H1 (cell line): Measurements from ENCODE around the gene KCNJ5. TPM values are rescaled to one million over a fixed set of nuclear protein-coding genes. Genes with fewer than 3 reads are reported as not detected.

Source experiments
- CTCF ChIA-PET: fragments of 300-600 bp; sonication (Branson Sonifier 250); formaldehyde crosslinking; loops from one replicate; lab custom pipeline; 2021; ENCODE audit not compliant: partially characterized antibody; lab: Charles Lee
- POLR2A ChIA-PET: fragments of 300-600 bp; sonication (Branson Sonifier 250); formaldehyde crosslinking; loops from one replicate; lab custom pipeline; 2021; ENCODE audit warnings: inconsistent platforms; ENCODE audit not compliant: partially characterized antibody; lab: Charles Lee
- DNase-seq, 2 experiments: peaks; one replicate each; pipeline versions ENCODE4 v3.0.0 to v3.0.0-alpha.2; 2010 to 2022; ENCODE audit warnings: low spot score in 2 of 2, low read depth in 1 of 2, mixed read lengths in 1 of 2
- FAIRE-seq: peaks from 2 replicates; lab custom pipeline; 2011; peaks lifted over from hg19 to GRCh38; lab: Jason Lieb, UNC
- H2AFZ ChIP-seq: 2 replicates; pipeline ENCODE4 v1.8.1; 2012; ENCODE audit warnings: low read length, inconsistent platforms
- H2AK5ac ChIP-seq: 2 replicates; pipeline ENCODE4 v1.6.1; 2013; ENCODE audit warnings: low read depth, low read length
- H2BK120ac ChIP-seq: replicated peaks from 2 replicates; pipeline ENCODE3; 2013; ENCODE audit warnings: low read depth, low read length, inconsistent platforms
- H2BK12ac ChIP-seq: 2 replicates; pipeline ENCODE4 v1.6.1; 2013; ENCODE audit warnings: low read depth, low read length
- H2BK15ac ChIP-seq: 2 replicates; pipeline ENCODE4 v1.6.1; 2013; ENCODE audit warnings: low read length
- H2BK20ac ChIP-seq: 2 replicates; pipeline ENCODE4 v1.6.1; 2013; ENCODE audit warnings: low read length
- H2BK5ac ChIP-seq: 2 replicates; pipeline ENCODE4 v1.6.1; 2013; ENCODE audit warnings: low read depth, low read length
- H3K14ac ChIP-seq: 2 replicates; pipeline ENCODE4 v1.6.1; 2013; ENCODE audit warnings: inconsistent platforms; ENCODE audit not compliant: insufficient read length
- H3K18ac ChIP-seq: 2 replicates; pipeline ENCODE4 v1.6.1; 2013; ENCODE audit warnings: low read length; ENCODE audit errors: extremely low read depth
- H3K23ac ChIP-seq: 2 replicates; pipeline ENCODE4 v1.6.1; 2013; ENCODE audit warnings: inconsistent platforms; ENCODE audit not compliant: insufficient read length
- H3K23me2 ChIP-seq: 2 replicates; pipeline ENCODE4 v1.6.1; 2013; ENCODE audit warnings: low read depth, low read length
- H3K27ac ChIP-seq: 2 replicates; pipeline ENCODE4 v1.6.1; 2011; ENCODE audit warnings: low read depth, low read length, inconsistent platforms
- H3K27me3 ChIP-seq, 4 experiments: replicated peaks in 1 of 4; 1 replicate in 1 of 4; 2 replicates in 3 of 4; pipeline versions ENCODE4 v1.6.1 to v1.8.1; 2011 to 2013; ENCODE audit warnings: low read length in 3 of 4, mild to moderate bottlenecking in 3 of 4, inconsistent platforms in 2 of 4, mixed read lengths in 2 of 4, moderate library complexity in 1 of 4; ENCODE audit not compliant: control insufficient read depth in 3 of 4, insufficient read depth in 3 of 4; ENCODE audit errors: extremely low read depth in 1 of 4
- H3K36me3 ChIP-seq, 4 experiments: 2 replicates each; pipeline versions ENCODE4 v1.6.1 to v1.8.1; 2011 to 2013; ENCODE audit warnings: mild to moderate bottlenecking in 4 of 4, low read length in 3 of 4, moderate library complexity in 2 of 4, control low read depth in 1 of 4, inconsistent platforms in 1 of 4; ENCODE audit not compliant: insufficient read depth in 4 of 4, control insufficient read depth in 2 of 4
- H3K4ac ChIP-seq: replicated peaks from 2 replicates; pipeline ENCODE3; 2013; ENCODE audit warnings: low read length, low read depth, mixed read lengths, inconsistent platforms; ENCODE audit not compliant: insufficient read length
- H3K4me1 ChIP-seq, 4 experiments: replicated peaks in 1 of 4; 1 replicate in 1 of 4; 2 replicates in 3 of 4; pipeline versions ENCODE4 v1.6.1 to v1.8.1; 2011 to 2013; ENCODE audit warnings: low read length in 3 of 4, inconsistent platforms in 2 of 4, mixed read lengths in 1 of 4; ENCODE audit not compliant: insufficient read depth in 4 of 4, control insufficient read depth in 3 of 4
- H3K4me2 ChIP-seq, 2 experiments: 2 replicates each; pipeline versions ENCODE4 v1.6.1 to v1.8.1; 2011 to 2013; ENCODE audit warnings: low read depth in 2 of 2, low read length in 2 of 2, control low read depth in 1 of 2, inconsistent platforms in 1 of 2, mild to moderate bottlenecking in 1 of 2; ENCODE audit not compliant: insufficient read depth in 1 of 2
- H3K4me3 ChIP-seq, 4 experiments: fragments of 200-600, 300-600 bp in 1 of 4; sonication (generic), shearing (Covaris generic), sonication (Bioruptor Twin) in 1 of 4; 2 replicates each; pipeline versions ENCODE4 v1.5.1 to v1.8.1; 2011 to 2016; ENCODE audit warnings: low read length in 4 of 4, low read depth in 3 of 4, control low read depth in 2 of 4, inconsistent platforms in 2 of 4, mild to moderate bottlenecking in 2 of 4, mixed read lengths in 1 of 4, moderate library complexity in 1 of 4; ENCODE audit not compliant: insufficient read depth in 2 of 4; ENCODE audit errors: extremely low read depth in 1 of 4
- H3K56ac ChIP-seq: replicated peaks from 2 replicates; pipeline ENCODE3; 2013; ENCODE audit warnings: low read depth, mild to moderate bottlenecking, mixed read lengths, low read length, inconsistent platforms; ENCODE audit not compliant: insufficient read length
- H3K79me1 ChIP-seq: 2 replicates; pipeline ENCODE4 v1.6.1; 2013; ENCODE audit warnings: low read depth, low read length, control low read depth
- H3K79me2 ChIP-seq, 2 experiments: 2 replicates each; pipeline versions ENCODE4 v1.6.1 to v1.8.1; 2012 to 2013; ENCODE audit warnings: low read length in 2 of 2, mild to moderate bottlenecking in 2 of 2, inconsistent platforms in 1 of 2; ENCODE audit not compliant: insufficient read depth in 2 of 2, control insufficient read depth in 1 of 2
- H3K9ac ChIP-seq, 4 experiments: replicated peaks in 1 of 4; 1 replicate in 1 of 4; 2 replicates in 3 of 4; pipeline versions ENCODE4 v1.6.1 to v1.8.1; 2011 to 2013; ENCODE audit warnings: low read depth in 3 of 4, low read length in 3 of 4, control low read depth in 2 of 4, mild to moderate bottlenecking in 2 of 4, moderate library complexity in 2 of 4, inconsistent platforms in 1 of 4; ENCODE audit errors: extremely low read depth in 1 of 4
- H3K9me3 ChIP-seq, 2 experiments: 2 replicates each; pipeline versions ENCODE4 v1.6.1 to v1.8.1; 2012 to 2013; ENCODE audit warnings: mild to moderate bottlenecking in 2 of 2, moderate library complexity in 2 of 2, control low read depth in 1 of 2, inconsistent platforms in 1 of 2, low read depth in 1 of 2, low read length in 1 of 2, mixed read lengths in 1 of 2; ENCODE audit not compliant: insufficient read depth in 2 of 2
- H4K20me1 ChIP-seq, 2 experiments: replicated peaks in 1 of 2; 2 replicates each; pipeline versions ENCODE3 to v1.8.1; 2011 to 2013; ENCODE audit warnings: inconsistent platforms in 2 of 2, low read length in 2 of 2, mild to moderate bottlenecking in 1 of 2; ENCODE audit not compliant: insufficient read depth in 2 of 2, control insufficient read depth in 1 of 2
- H4K5ac ChIP-seq: 2 replicates; pipeline ENCODE4 v1.6.1; 2013; ENCODE audit warnings: low read length, low read depth, mixed read lengths, inconsistent platforms; ENCODE audit not compliant: insufficient read length
- H4K8ac ChIP-seq: 2 replicates; pipeline ENCODE4 v1.8.0; 2013; ENCODE audit warnings: mild to moderate bottlenecking, moderate library complexity, low read length, inconsistent platforms; ENCODE audit not compliant: insufficient read depth; ENCODE audit errors: extremely low read depth
- H4K91ac ChIP-seq: replicated peaks from 2 replicates; pipeline ENCODE3; 2013; ENCODE audit warnings: low read length, mixed read lengths, inconsistent platforms; ENCODE audit not compliant: insufficient read length
- CHD1 ChIP-seq: IDR thresholded peaks from 2 replicates; pipeline ENCODE4 v1.6.1; 2012; ENCODE audit warnings: low read depth, low read length, improper control_type of control experiment
- FOSL1 ChIP-seq: IDR thresholded peaks from 2 replicates; pipeline ENCODE4 v1.6.1; 2011; ENCODE audit warnings: mild to moderate bottlenecking, low read depth, low read length, moderate library complexity; ENCODE audit not compliant: insufficient read depth
- GABPA ChIP-seq: IDR thresholded peaks from 2 replicates; pipeline ENCODE4 v1.6.1; 2011; ENCODE audit warnings: mild to moderate bottlenecking, low read length, moderate library complexity, borderline replicate concordance; ENCODE audit not compliant: insufficient read depth
- GTF2F1 ChIP-seq: IDR thresholded peaks from 2 replicates; pipeline ENCODE4 v1.6.1; 2012; ENCODE audit warnings: low read depth, low read length, improper control_type of control experiment, borderline replicate concordance
- HDAC6 ChIP-seq: IDR thresholded peaks from one replicate; pipeline ENCODE4 v1.7.1; 2012; ENCODE audit warnings: low read depth, mild to moderate bottlenecking, inconsistent platforms, low read length, moderate library complexity
- NRF1 ChIP-seq: IDR thresholded peaks from 2 replicates; pipeline ENCODE4 v1.6.1; 2011; ENCODE audit warnings: mild to moderate bottlenecking, low read depth, low read length, improper control_type of control experiment
- PHF8 ChIP-seq: fragments of 200-600 bp; sonication (generic); conservative IDR thresholded peaks from 2 replicates; pipeline ENCODE4 v1.7.1; 2012; ENCODE audit warnings: low read depth, mild to moderate bottlenecking, inconsistent platforms, low read length, moderate library complexity
- POLR2A ChIP-seq, 2 experiments: IDR thresholded peaks; 1 replicate in 1 of 2; 2 replicates in 1 of 2; pipeline ENCODE4 v1.6.1; 2011; ENCODE audit warnings: low read depth in 2 of 2, low read length in 2 of 2, mild to moderate bottlenecking in 2 of 2; ENCODE audit errors: control extremely low read depth in 1 of 2
- POLR2AphosphoS5 ChIP-seq: IDR thresholded peaks from 2 replicates; pipeline ENCODE4 v1.6.1; 2011; ENCODE audit warnings: low read depth, low read length
- RAD21 ChIP-seq, 2 experiments: IDR thresholded peaks in 1 of 2; conservative IDR thresholded peaks in 1 of 2; 2 replicates each; pipeline ENCODE4 v1.6.1; 2011; ENCODE audit warnings: low read depth in 2 of 2, low read length in 2 of 2, improper control_type of control experiment in 1 of 2, inconsistent platforms in 1 of 2, mild to moderate bottlenecking in 1 of 2, moderate library complexity in 1 of 2
- RNF2 ChIP-seq: fragments of 200-900, 300-1000 bp; sonication (generic); IDR thresholded peaks from 2 replicates; pipeline ENCODE4 v1.7.1; 2016; ENCODE audit warnings: borderline replicate concordance, low read depth, mild to moderate bottlenecking, antibody characterized with exemption, low read length; ENCODE audit not compliant: poor library complexity, severe bottlenecking; ENCODE audit errors: missing control alignments
- SRF ChIP-seq: IDR thresholded peaks from 2 replicates; pipeline ENCODE4 v1.6.1; 2011; ENCODE audit warnings: mild to moderate bottlenecking, low read depth, low read length, moderate library complexity
- SUZ12 ChIP-seq: fragments of 200-600 bp; sonication (generic); IDR thresholded peaks from 2 replicates; pipeline ENCODE4 v1.6.1; 2012; ENCODE audit warnings: mild to moderate bottlenecking, inconsistent platforms, low read length, moderate library complexity, mixed read lengths
- TAF1 ChIP-seq: IDR thresholded peaks from 2 replicates; pipeline ENCODE4 v1.6.1; 2011; ENCODE audit warnings: mild to moderate bottlenecking, low read depth, low read length
- WGBS, 2 experiments: shearing (Covaris generic) in 1 of 2; methylation state at CpG; one replicate each; pipeline versions ENCODE4 v1.1.6 to v1.1.7; 2013 to 2015; ENCODE audit warnings: low lambda C conversion rate in 2 of 2, mixed read lengths in 2 of 2, inconsistent platforms in 1 of 2, low coverage in 1 of 2, missing lambda C conversion rate in 1 of 2; ENCODE audit not compliant: insufficient replicate concordance in 2 of 2, insufficient coverage in 1 of 2, insufficient read length in 1 of 2; ENCODE audit errors: extremely low coverage in 1 of 2, missing lambda C conversion rate in 1 of 2; 5-methylcytosine and 5-hydroxymethylcytosine counted together
- polyA plus RNA-seq, 7 experiments: library from polyadenylated mRNA; depleted of rRNA in 3 of 7; stranded (reverse) in 5 of 7; unstranded in 2 of 7; fragments of >200 nt in 5 of 7; fragments of 200-250 nt in 2 of 7; gene quantifications; 1 replicate in 5 of 7; 2 replicates in 1 of 7; 4 replicates in 1 of 7; pipeline versions ENCODE4 v1.2.1 to v1.2.3, GENCODE V29; 2011 to 2013; ENCODE audit warnings: missing spikeins in 2 of 7, mixed read lengths in 2 of 7
- total RNA-seq: library from RNA; stranded (reverse); fragmentation: NEBNext Ultra II Directional; extraction: Animal tissue kit (Norgen Biotek cat#: 25700); gene quantifications from 2 replicates; pipeline ENCODE4 v1.2.1, GENCODE V29; 2021

Gene KCNJ5
- total and polyA plus RNA-seq, 2 of the 8 experiments (the other 6 are each of a cell fraction or from before 2014, with no cell fraction given), result 0.05 TPM; not detected in 1

DNA sequence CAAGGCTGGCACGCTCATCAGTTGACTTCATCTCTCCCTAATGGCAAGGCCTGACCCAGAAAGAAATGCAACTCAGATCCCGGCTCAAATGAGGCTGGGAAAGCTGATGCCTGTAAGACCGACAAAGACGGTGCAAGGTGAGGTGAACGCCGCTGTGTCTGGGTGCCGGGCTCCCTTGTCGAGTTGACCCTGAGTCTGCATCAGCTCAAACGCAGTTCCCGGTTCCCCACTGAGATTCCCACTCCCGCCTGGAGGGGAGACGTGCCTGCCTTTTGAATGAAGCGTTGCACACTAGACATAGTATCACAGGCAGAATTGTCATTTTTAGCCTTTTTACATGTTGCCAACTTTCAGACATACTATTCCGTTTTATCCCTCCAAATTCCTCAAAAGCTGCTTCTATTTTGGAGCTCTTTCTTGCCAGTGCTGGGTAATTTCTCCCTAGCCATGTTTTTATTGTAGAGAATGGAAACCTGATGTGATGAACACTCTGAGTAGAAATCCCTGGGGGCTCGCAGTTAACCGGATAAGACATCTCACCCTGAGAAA lies 52.3 kb downstream of the KCNJ5 start:
- CTCF ChIA-PET, result interaction anchor here (0.8 to 14.7 kb wide), 8 partner anchors 8 to 382 kb away, joined by 3 to 243 read pairs (median 5); partner anchors contain the start of gene KCNJ5
- TF ChIP-seq POLR2AphosphoS5, result no peak
- TF ChIP-seq CHD1, result no peak
- TF ChIP-seq PHF8, result no peak
- TF ChIP-seq HDAC6, result no peak
- TF ChIP-seq TAF1, result no peak
- TF ChIP-seq NRF1, result no peak
- TF ChIP-seq RAD21 (IDR thresholded peaks at IDR 0.05 in 1 of 2, conservative IDR thresholded peaks at IDR 0.05 in 1 of 2; ENCODE audit: low read depth in 2 of 2, low read length in 2 of 2), result no peak
- TF ChIP-seq GTF2F1, result no peak
- TF ChIP-seq POLR2A (IDR thresholded peaks at IDR 0.05; ENCODE audit: control extremely low read depth in 1 of 2, low read depth in 2 of 2, low read length in 2 of 2), result no peak
- no peak for TF ChIP-seq SUZ12
- TF ChIP-seq GABPA, result no peak
- TF ChIP-seq SRF, result no peak
- no peak for TF ChIP-seq RNF2
- no peak for TF ChIP-seq FOSL1

More for the DNA sequence above, 52.3 kb downstream of the KCNJ5 start:
- Histone ChIP-seq H3K18ac (no peak overlapping the region), H2AFZ (no peak overlapping the region), H2BK120ac (no peak overlapping the region), H4K20me1 (no peaks in the 10 kb centered on the region), H3K4me3 (no peak overlapping the region), H4K8ac (no peak overlapping the region), H3K79me1 (no peaks in the 10 kb centered on the region), H3K14ac (no peak overlapping the region), H2BK12ac (no peak overlapping the region), H2BK5ac (no peak overlapping the region), H3K4me2 (no peak overlapping the region), H3K9ac (no peak overlapping the region), H3K36me3 (no peaks in the 10 kb centered on the region), H3K4me1 (no peaks in the 10 kb centered on the region; a peak in 1 of 7 replicates), H3K27ac (no peak overlapping the region), H2BK15ac (no peak overlapping the region), H2BK20ac (no peak overlapping the region), H2AK5ac (no peak overlapping the region), H3K27me3 (peaks cover 0 to 6% (median 0%) of the 10 kb centered on the region in 4 experiments; a peak in 3 of 7 replicates), H4K5ac (no peak overlapping the region), H3K56ac (no peak overlapping the region), H3K4ac (no peak overlapping the region), H3K23me2 (no peaks in the 10 kb centered on the region), H3K23ac (no peak overlapping the region), H3K9me3 (no peaks in the 10 kb centered on the region), H4K91ac (no peak overlapping the region), H3K79me2 (no peaks in the 10 kb centered on the region)
- POLR2A ChIA-PET, result no interaction called here
- FAIRE-seq, result no peak
- no peak for DNase-seq
- 88% methylated on average over 15 of the region's 16 CpGs; no CpG with 5 or more reads in 1 of the 2 experiments for whole genome bisulfite sequencing, 2 experiments
